Left ventricle myocardium superior (tissue), 1 donor: ENCODE measurements around the gene OR5A1. TPM values are rescaled to one million over a fixed set of nuclear protein-coding genes. Genes with fewer than 3 reads are reported as not detected.
"Not testable (repeated sequence)": the region's sequence is repeated elsewhere in the genome, so short reads cannot be mapped to it uniquely, and the experiment has no call there.

Source experiments
- ATAC-seq: fragments of 200-7000 bp; cut with Tn5 transposase; one replicate; pipeline ENCODE4 v1.9.1; 2020; ENCODE audit warnings: mild to moderate bottlenecking, moderate library complexity
- DNase-seq: peaks from one replicate; pipeline ENCODE4 v3.0.0-alpha.2; 2020
- intact Hi-C: fragments of 100-400 bp; cut with micrococcal nuclease; formaldehyde crosslinking; loops from one replicate; pipeline ENCODE4 v1.11.0; 2022
- long read RNA-seq: library from polyadenylated mRNA; unstranded; transcript quantifications from one replicate; pipeline ENCODE4 v2.0.0, GENCODE V29; 2021
- total RNA-seq: library from RNA; stranded (reverse); fragmentation: NEBNext Ultra II Directional; extraction: Animal tissue kit (Norgen Biotek cat#: 25700); gene quantifications from one replicate; pipeline ENCODE4 v1.2.1, GENCODE V29; 2021
- donor health status: DM: no; HTN: yes; CAD: no; lungs with severe emphysema.

Gene OR5A1
- total RNA-seq: not detected
- long read RNA-seq: 0 reads

DNA sequence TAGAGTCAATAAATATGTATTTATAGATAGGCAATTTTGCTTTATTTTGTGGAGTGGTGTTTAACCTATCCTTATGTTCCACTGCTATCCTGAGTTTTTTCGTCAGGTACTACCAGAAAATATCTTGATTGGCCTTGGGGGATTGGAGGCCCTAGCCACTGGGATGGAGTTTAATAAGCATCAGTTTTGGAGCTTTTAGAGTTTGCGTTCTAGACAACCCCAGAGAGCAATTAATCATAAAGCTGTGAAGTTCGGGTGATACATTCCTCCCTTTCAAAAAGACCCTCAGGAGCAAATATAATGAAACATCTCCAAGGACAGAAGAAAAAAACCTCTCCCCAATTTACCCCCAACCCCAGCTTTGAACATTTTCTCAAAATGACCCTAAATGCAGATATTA, at the start of gene OR5A1:
Gene OR5A1 (plus strand): TSS at position 301 of the 400 bp plus-strand sequence. CDS start 6,700 bp downstream, outside the sequence.
- intact Hi-C loops: no loop called here

DNA sequence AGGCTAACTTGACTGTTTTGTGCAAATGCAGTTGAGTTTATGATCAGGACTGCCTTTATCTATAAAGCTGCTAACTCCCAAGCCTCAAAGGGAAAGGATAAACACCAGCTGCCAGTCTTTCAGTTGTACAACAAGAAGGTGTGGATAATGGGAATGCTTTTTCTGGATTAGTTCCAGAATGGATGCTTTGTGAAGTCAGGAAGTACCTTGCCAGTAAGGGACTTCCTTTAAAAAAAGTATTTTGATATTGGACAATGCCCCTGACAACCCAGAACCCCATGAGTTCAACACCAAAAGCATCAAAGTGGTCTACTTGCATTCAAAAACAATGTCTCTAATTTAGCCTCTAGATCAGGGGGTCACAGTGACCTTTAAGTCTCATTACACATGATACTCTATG, 42.1 kb upstream of the OR5A1 start:
- intact Hi-C loops: no loop called here
- DNase-seq: no peak
- no peak for ATAC-seq

More for the DNA sequence above, at the start of gene OR5A1:
- ATAC-seq (no peak), DNase-seq (no peak)

DNA sequence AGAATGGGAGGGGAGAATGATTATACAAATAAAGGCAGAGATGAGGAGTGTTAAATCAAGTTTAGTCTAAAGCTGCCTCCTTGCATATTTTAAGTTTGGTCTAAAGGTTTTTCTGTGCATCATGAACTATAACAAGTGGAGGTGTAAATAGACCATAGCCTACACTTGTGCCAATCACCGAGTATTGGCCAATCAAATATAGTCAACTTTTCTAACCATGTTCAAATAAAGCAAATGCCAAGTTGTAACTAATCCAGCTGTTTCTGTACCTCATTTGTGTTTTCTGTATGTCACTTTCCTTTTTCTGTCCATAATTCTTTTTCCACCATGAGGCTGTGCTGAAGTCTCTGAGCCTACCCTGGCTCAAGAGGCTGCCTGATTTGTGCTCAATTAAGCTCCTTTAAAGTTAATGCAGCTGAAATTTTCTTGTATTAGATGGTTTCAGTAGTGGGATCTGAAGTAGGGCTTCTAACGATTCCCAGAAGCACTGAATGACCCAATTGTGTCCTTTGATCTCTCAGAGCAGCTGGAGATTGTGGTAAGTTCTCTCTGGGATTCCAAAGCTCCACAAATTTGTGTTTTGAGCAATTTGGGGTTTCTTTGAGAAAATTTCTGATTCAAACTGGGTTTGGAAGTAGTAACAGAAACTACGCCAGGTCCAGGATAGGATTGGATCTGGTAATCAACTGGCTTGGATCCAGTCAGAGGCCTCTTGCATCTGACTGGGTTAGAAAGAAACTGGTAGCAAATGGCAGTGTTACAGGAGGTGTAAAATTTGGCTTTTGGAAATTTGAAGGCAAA, 35.6 kb upstream of the OR5A1 start:
- no peak for DNase-seq
- ATAC-seq: no peak
- intact Hi-C loops: no loop called here

DNA sequence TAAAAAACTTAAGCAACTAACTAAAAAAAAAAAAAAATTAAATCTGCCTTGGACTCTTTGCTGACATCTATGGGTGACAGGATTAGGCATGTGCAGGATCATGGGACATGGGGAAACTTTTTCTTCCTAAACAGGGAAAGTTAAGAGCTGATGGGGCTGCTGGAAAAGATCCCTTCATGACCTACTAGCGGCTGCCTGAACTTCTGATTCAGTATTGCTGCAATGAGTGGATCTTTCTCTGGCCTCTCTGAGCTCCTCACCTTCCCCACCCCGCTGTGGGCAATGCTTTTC, 35.1 kb upstream of the OR5A1 start:
- ATAC-seq: no peak
- intact Hi-C loops: no loop called here
- no peak for DNase-seq

DNA sequence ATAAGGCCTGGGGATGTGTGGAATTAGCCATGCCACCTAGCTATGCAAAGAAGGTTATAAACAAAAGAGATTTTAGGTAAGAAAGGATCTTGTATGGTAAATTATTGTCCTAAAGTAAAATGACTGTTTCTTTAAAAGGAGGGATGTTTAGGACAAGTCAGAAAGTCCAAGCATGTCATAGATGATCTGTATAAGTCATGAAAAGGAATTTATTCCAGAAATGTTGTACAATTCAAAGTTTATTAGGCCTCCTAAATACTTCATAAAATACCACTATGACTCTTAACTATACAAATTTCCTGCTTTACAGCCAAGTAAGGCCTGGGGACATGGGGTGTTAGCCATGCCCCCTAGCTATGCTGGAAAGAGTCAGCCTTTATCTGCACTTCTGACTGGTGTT, 32.7 kb upstream of the OR5A1 start:
- DNase-seq (no peak), ATAC-seq (no peak)
- intact Hi-C loops: no loop called here

DNA sequence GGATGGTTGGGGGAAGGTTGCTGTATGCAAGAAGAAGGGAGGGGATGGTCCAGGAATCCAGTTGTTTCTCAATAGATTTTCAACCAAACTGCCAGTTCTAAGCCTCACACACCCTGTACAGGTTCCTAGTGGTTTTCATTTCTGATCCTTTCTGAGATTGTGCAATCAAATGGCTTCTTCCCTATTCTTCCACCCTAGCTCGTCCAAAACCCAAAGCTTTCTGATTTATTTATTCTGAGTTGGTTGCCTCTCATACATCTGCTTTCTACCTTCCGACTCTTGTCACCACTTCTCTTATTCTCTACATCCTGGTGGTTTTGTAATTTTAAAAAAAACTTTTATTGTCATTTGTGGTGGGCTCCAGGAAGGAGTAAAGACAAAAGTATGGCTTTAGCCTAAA, 22.6 kb upstream of the OR5A1 start:
- intact Hi-C loops: no loop called here
- no peak for ATAC-seq

DNA sequence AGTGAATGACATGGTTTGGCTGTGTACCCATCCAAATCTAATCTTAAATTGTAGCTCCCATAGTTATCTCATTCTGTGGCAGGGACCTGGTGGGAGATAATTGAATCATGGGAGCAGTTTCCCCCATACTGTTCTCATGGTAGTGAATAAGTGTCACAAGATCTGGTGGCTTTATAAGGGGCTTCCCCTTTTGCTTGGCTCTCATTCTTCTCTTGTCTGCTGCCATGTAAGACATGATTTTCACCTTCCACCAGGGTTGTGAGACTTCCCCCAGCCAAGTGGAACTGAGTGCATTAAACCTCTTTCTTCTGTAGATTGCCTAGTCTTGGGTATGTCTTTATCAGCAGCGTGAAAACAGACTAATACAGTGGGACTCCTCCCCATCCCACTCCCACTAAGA, 21.2 kb upstream of the OR5A1 start:
- DNase-seq (no peak), ATAC-seq (no peak)
- intact Hi-C loops: no loop called here

More for the DNA sequence above, 22.6 kb upstream of the OR5A1 start:
- DNase-seq: no peak

DNA sequence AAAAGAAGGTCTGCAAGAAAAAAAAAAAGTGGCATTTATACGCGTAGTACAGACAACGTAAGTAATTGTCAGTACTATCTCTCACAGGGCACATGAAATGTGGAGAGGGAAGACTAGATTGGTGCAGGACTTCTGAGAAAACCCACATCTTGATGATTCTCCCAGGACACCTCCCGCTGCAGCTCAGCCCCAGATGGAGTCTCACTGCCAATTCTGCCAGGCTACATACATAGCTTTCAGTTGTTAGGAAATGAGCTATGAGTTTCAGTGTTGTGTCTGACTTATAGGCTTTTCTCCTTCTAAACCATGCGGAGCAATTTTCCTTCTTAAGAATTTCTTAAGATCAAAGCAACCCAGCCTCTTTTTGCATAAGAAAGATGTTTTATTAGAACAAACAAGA, 19.7 kb upstream of the OR5A1 start:
- ATAC-seq: no peak
- DNase-seq: no peak
- intact Hi-C loops: no loop called here

DNA sequence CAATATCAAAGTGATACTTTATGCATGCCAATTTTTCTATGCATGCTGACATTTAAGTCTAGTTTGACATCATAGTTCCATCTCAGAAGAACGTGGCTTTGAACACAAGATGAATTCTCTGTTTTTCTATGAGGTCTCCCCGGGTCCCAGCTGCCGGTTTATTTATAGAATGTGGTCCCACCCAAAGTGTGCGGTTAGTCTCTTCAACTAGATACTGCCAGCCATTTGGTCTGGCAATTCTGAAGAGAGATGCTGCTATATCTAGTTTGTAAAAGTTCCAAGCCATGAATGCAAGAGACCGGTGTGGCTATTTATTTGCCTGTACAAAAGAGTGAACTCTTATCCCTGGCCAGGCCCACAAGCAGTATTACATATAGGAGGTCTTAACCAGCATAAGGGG, 19.2 kb upstream of the OR5A1 start:
- no peak for ATAC-seq
- intact Hi-C loops: no loop called here

DNA sequence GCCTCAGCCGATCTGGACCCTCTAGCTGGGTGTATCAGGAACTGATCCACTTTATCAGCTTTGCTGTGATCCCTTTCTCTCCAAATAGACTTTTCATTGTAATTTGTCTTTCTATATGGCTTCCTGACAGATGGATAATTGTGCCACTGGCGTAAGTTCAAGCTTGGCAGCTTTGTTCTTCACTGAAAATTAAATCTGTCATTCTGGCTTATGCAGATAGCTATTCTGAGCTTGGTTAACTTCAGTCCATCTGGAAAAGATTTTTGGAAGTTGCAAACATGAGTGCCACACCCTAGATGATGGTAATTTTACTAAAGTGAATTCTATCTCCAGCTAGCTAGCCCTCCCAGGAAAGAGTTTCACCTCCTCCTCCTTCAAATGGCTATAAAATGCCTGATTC, 18.1 kb upstream of the OR5A1 start:
- intact Hi-C loops: no loop called here
- ATAC-seq (no peak), DNase-seq (no peak)

More for the DNA sequence above, 19.2 kb upstream of the OR5A1 start:
- DNase-seq: no peak

DNA sequence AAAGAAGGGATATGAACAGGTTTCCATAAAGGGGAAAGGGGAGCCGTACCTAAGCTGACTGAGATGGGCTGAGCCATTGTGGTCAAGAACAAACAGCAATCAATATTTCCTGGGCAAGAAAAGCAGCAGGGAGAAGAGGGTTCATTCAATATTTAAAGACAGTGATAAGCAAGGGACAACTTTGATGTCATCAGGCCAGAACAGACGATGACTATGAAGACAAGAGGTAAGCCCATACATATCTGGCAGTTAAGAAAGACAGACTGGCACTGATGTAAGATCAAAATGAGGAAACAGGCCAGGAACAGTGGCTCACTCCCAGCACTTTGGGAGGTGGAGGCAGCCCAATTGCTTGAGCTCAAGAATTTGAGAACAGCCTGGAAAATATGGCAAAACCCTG, 12.4 kb upstream of the OR5A1 start:
- intact Hi-C loops: no loop called here
- ATAC-seq (no peak), DNase-seq (no peak)

DNA sequence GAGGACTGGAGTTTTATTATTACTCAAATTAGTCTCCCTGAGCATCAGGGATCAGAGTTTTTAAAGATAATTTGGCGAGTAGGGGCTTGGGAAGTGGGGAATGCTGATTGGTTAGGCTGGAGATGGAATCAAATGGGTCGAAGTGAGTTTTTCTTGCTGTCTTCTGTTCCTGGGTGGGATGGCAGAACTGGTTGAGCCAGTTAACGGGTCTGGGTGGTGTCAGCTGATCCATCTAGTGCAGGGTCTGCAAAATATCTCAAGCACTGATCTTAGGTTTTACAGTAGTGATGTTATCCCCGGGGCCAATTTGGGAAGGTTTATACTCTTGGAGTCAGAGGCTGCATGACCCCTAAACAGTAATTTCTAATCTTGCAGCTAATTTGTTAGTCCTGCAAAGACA, 11.1 kb upstream of the OR5A1 start:
- intact Hi-C loops: no loop called here
- DNase-seq (no peak), ATAC-seq (no peak)

DNA sequence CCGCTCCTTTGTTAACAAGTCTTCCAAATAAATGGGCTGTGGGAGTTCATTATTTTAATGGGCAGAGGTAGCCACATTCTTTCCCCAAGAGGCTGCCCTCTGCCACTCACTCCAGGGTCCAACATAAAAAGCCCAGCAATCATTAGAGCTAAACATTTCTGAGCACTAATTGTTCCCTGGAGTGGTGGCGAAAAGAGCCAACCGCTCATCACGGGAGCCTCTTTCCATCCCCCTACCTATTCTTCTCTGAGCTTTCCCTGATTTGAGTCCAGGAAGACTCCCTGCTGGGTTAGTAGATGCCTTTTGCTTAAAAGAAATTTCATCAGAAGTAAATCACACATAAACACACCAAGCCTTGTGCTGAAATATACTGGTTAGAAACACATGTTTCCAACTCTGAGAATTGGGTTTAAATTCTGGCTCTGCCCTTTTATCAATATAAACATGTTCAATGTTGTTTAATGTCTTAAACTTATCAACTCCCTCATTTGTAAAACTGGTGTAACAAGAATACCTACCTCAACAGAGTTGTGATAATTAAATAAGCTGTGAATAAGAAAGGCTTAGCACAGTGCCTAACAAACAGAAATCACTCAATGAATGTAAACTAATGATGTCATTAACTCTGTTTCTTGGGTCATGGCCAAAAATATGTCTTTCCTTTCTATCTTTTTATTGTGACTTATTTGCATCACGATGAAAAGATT, 9.8 kb upstream of the OR5A1 start, which contains the start of gene OR5A2:
Gene OR5A2 (minus strand): TSS at position 53 of the 707 bp plus-strand sequence. CDS start 3,460 bp downstream, outside the sequence.
- ATAC-seq: no peak
- DNase-seq: no peak
- intact Hi-C loops: no loop called here

DNA sequence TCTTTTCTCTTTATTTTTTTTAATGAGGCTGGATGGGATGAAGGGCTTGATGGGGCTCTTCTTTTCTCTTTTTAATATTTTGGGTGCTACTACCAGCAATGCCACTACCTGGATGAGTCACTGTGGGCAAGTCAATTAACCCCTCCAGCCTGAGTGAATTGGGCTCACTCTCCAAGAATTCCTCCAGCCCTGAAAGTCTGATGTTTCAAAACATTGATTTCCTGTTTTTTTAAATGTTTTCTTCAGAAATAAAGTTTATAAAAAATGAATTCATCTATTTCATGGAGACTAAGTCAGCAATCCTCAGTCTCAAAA, 9.2 kb upstream of the OR5A1 start:
- ATAC-seq (no peak), DNase-seq (no peak)
- intact Hi-C loops: no loop called here

DNA sequence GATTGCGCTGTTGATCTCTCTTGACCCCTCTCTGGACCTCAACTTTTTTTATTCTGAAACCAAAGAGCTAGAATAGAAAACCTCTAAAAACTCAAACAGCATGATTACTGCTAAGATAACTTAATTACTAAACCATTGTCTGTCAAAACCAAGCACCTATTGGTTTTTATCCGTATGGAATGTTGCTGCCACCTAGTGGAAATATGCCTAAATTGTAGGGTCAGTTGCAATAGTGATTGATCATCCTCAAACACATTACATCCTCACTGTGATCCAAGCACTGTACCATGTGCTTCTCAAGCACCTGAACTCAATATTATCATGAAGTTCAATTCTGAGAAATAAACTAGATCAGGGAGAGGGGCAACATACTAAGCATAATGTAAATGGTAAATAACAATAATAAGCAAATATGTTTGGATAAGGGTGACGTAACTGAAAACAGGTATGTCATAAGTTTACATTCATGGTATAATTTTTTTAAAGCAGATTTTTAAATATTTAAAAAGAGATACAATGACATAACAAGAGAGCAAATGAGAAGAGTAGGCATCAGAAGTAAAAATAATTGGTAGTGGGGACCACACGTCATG, 6.2 kb upstream of the OR5A1 start:
- intact Hi-C loops: no loop called here
- DNase-seq: no peak
- no peak for ATAC-seq

DNA sequence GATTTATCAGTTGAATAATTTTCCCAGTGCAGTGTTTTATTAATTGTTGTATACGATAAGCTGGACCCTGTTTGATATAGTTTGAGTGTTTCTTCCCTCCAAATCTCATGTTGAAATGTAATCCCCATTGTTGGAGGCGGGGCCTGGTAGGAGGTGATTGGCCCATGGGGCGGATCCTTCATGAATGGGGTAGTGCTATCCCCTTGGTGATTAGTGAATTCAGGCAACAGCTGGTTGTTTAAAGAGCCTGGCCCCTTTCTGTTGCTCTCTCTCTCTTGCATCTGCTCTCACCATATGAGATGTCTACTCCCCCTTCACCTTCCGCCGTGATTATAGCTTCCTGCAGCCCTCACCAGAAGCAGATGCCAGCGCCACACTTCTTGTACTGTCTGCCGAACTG, 1.5 kb downstream of the OR5A1 start:
- intact Hi-C loops: no loop called here
- ATAC-seq (no peak), DNase-seq (no peak)

DNA sequence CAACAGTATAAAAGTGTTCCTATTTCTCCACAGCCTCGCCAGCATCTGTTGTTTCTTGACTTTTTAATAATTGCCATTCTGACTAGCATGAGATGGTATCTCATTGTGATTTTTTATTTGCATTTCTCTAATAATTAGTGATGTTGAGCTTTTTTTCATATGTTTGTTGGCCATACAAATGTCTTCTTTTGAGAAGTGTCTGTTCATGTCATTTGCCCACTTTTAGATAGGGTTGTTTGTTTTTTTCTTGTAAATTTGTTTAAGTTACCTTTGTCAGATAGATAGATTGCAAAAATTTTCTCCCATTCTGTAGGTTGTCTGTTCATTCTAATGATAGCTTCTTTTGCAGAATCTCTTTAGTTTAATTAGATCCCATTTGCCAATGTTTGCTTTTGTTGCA, 9.4 kb downstream of the OR5A1 start:
- intact Hi-C loops, ATAC-seq, DNase-seq: not testable (repeated sequence)

DNA sequence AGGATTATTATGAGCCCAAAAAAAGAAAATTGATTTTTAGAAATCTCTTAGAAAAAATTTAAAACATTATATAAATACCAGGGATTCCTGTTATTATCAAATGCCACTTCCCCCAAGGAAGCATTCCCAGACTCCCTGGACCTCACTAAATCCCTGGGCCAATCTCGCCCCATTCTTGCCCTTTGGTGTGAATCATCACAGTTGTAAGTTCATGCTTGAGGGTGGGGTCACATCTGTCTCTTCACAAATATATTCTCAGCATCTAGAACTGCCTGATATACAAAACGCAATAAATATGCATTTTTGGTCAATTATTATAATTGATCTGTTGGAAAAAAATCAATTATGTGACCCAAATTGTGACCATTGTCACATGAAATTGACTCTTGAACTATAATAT, 12.2 kb downstream of the OR5A1 start:
- intact Hi-C loops: no loop called here
- ATAC-seq (no peak), DNase-seq (no peak)

DNA sequence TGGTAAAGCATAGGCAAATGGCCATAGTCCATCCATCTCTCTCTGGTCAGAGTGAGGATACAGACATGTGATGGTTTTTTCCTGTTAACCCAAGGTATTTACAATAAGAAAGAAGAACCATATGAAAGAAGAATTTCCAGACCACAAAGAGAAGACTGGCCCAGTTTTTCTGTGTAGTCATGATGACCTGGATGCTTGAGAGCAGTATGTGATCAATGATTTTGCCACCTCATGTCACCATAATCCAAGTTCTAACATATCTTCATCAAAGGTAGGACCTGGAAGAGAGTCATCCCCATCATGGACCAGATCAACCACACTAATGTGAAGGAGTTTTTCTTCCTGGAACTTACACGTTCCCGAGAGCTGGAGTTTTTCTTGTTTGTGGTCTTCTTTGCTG, 20.4 kb downstream of the OR5A1 start, which contains the start of gene OR4D6:
Gene OR4D6 (plus strand): TSS at position 301 of the 400 bp plus-strand sequence. CDS start 0 bp downstream, at position 301.
- no peak for DNase-seq
- intact Hi-C loops: no loop called here
- ATAC-seq: no peak

DNA sequence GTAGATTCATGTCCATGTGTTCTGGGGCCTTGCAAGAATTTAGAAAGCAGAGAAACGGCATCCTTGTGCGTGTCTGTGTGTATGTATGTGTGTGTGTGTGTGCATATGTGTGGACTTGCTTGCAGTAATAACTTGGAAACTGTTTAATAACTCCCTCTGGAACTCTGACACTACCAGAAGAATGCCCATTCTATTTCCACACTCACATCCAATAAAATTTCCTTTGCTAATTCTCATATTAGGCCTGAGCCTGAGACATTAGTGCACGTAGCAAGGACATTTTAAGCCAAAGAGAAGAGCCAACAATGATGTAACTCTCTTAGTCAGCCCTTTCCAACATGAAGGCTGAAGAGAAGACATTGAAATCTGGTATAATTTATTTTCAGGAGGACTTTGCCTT, 23.6 kb downstream of the OR5A1 start:
- no peak for ATAC-seq
- no peak for DNase-seq
- intact Hi-C loops: no loop called here
